HFF-Myc (cell line): ENCODE measurements around the gene MIB1.
"Not testable (repeated sequence)": the region's sequence is repeated elsewhere in the genome, so short reads cannot be mapped to it uniquely, and the experiment has no call there.

Experiments
- DNase-seq: peaks from one replicate; pipeline ENCODE4 v3.0.0-alpha.2; 2011; ENCODE audit warnings: low read depth; ENCODE audit errors: extremely low read depth
- H3K4me3 ChIP-seq: replicated peaks from 2 replicates; pipeline ENCODE4 v1.5.1; 2011; ENCODE audit warnings: low read depth, mild to moderate bottlenecking, control low read depth, low read length
- TF ChIP-seq, protein P1 (sequence below): IDR thresholded peaks from 2 replicates; pipeline ENCODE4 v1.5.1; 2012; ENCODE audit warnings: mild to moderate bottlenecking, low read depth, low read length, control low read depth; ENCODE audit errors: missing control alignments

MIB1 gene

DNA sequence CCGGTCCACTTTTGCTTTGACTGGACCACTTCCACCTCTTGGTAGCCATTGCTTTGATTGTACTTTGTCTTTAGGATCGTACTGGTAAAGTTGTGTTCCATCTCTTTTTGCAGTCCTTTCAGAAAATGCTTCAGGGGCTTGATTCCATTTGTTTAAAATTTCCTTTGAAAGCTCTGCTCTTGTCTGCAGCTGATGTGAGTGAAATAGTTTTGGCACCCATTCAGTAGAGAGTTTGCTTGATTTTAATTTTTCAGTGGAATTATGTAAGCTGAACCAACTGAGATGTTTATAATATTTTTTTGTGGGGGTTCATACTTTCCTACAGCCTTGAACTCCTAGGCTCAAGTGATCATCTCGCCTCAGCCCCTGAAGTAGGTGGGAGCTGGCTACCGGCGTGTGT, 7.6 kb upstream of the MIB1 start:
- H3K4me3 ChIP-seq = no peak overlapping the region
- TF ChIP-seq, protein P1, sequence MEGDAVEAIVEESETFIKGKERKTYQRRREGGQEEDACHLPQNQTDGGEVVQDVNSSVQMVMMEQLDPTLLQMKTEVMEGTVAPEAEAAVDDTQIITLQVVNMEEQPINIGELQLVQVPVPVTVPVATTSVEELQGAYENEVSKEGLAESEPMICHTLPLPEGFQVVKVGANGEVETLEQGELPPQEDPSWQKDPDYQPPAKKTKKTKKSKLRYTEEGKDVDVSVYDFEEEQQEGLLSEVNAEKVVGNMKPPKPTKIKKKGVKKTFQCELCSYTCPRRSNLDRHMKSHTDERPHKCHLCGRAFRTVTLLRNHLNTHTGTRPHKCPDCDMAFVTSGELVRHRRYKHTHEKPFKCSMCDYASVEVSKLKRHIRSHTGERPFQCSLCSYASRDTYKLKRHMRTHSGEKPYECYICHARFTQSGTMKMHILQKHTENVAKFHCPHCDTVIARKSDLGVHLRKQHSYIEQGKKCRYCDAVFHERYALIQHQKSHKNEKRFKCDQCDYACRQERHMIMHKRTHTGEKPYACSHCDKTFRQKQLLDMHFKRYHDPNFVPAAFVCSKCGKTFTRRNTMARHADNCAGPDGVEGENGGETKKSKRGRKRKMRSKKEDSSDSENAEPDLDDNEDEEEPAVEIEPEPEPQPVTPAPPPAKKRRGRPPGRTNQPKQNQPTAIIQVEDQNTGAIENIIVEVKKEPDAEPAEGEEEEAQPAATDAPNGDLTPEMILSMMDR = no peak
- no peak for DNase-seq

DNA sequence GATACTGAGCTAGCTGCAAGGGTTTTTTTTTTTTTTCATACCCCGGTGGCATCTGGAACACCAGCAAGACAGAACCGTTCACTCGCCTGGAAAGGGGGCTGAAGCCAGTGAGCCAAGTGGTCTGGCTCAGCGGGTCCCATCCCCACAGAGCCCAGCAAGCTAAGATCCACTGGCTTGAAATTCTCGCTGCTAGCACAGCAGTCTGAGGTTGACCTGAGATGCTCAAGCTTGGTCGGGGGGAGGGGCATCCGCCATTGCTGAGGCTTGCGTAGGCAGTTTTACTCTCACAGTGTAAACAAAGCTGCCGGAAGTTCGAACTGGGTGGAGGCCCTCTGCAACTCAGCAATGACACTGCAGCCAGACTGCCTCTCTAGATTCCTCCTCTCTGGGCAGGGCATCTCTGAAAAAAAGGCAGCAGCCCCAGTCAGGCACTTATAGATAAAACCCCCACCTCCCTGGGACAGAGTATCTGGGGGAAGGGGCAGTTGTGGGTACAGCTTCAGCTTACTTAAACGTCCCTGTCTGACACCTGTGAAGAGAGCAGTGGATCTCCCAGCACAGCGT, 5.1 kb upstream of the MIB1 start:
- DNase-seq = no peak
- TF ChIP-seq, protein P1 = no peak
- H3K4me3 ChIP-seq = no peak overlapping the region

DNA sequence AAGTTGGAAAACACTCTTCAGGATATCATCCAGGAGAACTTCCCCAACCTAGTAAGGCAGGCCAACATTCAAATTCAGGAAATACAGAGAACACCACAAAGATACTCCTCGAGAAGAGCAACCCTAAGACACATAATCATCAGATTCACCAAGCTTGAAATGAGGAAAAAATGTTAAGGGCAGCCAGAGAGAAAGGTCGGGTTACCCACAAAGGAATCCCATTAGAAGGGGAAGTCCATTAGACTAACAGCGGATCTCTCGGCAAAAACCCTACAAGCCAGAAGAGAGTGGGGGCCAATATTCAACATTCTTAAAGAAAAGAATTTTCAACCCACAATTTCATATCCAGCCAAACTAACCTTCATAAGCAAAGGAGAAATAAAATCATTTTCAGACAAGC, 3.7 kb upstream of the MIB1 start:
- not testable (repeated sequence) for DNase-seq, H3K4me3 ChIP-seq

DNA sequence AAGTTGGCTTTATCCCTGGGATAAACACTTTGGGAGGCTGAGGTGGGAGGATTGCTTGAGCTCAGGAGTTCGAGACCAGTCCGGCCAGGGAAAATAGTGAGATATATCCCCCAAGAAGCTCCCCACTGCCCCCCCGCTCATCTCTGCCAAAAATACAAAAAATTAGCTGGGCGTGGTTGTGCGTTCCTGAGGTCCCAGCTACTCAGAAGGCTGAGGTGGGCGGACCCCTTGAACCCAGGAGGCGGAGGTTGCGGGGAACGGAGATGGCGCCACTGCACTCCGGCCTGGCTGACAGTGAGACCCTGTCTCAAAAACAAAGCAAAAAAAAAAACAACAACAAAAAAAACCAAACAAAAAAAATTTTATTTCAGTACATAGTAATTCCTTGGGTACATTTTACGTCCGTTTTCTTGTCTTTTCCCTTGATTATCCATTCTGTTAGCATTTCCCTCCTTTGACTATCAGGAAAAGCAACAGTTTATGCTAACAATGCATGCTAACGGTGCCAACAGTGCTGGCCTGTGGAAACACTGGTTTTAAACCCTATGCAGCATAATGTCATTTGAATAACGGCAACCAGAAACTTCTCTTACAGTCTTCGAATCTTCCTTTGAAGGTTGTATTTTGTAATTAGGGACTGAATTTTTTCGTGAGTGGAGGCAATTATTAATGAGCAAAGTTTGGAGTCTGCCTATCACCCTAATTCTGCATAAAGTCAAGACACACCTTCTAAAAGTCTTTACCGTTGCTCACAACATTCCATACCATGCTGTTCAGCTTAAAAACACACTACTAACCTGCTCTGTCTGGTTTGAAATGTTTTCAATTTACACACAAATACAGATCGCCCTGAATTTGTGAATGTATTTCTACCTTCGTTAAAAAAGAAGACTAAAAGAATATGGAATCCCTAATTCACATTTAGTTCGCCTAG, 721 bp upstream of the MIB1 start:
- DNase-seq = no peak
- TF ChIP-seq, protein P1 = no peak
- H3K4me3 ChIP-seq = peak overlapping the region; percentile 69

DNA sequence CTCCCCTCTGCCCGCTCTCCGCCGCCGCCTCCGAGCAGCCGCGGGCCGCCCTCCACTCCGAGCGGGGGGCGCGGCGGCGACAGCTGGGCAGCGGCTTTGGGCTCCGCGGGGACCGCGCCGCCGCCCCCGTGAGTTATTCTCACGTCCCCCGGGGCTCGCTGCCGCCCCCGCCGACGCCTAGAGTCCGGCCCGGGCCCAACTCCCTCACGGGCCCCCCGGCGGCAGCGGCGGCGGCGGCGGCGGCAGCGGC, 645 bp downstream of the MIB1 start:
- no peak for DNase-seq
- H3K4me3 ChIP-seq = peak overlapping the region; percentile 69
- TF ChIP-seq, protein P1 = no peak

DNA sequence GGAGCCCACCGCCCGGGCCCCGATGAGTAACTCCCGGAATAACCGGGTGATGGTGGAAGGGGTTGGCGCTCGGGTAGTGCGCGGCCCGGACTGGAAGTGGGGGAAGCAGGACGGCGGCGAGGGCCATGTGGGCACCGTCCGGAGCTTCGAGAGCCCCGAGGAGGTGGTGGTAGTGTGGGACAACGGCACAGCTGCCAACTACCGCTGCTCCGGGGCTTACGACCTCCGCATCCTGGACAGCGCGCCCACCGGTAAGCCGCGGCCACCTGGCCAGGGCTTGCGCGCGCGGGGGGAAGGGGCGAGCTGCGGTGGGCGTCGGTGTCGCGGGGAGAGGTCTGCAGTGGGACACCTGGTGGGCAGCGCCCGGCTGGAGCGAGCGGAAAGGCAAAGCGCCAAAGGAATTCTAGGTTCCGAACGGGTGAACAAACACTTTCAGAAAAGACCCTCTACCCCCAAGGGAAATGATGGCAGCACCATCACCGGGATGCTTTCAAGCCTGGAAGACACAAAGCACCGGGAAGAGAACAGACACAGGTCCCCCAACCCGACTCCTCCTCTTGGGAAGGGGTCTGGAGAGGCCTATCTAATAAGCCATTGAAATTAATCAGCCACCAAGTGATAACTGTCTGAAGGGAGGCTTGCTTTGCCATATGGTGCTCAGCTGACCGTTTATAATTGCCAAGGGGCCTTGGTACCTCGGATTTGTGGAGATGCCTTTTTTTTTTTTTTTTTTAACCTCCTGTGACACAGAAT, 1.1 kb downstream of the MIB1 start:
- TF ChIP-seq, protein P1 = no peak
- DNase-seq = no peak
- peak overlapping the region; percentile 69 for H3K4me3 ChIP-seq

DNA sequence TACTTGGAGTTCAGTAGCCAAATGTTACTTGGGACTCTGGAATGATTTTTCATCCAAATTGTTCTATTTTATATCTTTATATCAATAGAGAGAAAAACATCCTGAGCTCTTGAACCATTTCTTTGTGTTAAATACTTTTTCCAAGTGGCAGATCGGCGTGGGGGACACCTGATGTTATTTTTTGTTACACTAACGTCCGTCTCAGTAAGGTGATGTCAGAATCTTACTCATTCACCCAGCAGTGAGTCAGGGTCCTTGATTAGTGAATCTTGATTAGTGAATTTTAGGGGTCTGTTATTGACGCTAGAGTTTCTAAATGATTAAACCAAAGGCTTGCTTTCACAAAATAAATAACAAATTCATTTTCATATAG, 1.7 kb downstream of the MIB1 start:
- TF ChIP-seq, protein P1 = no peak
- no peak for DNase-seq

More for the DNA sequence above, 1.7 kb downstream of the MIB1 start:
- H3K4me3 ChIP-seq = peak overlapping the region; percentile 69
